Activated CD4-positive, alpha-beta T cell treated with anti-CD3 and anti-CD28 coated beads for 4 hours (primary cell): Measurements from ENCODE around the gene POU6F1.

ENCODE experiments used
- DNase-seq, 2 donors: peaks; one replicate each; pipeline ENCODE4 v3.0.0-alpha.2; 2020

The POU6F1 gene

GRCh38 chr12:51160814-51161459 lies 56.9 kb downstream of the POU6F1 start:
- DNase-seq = no peak

- DNase-seq = no peak
These were observed 61.6 kb downstream of the POU6F1 start for GRCh38 chr12:51156245-51156765.

- no peak for DNase-seq
These were observed 64.9 kb downstream of the POU6F1 start for GRCh38 chr12:51152953-51153352.

GRCh38 chr12:51150777-51151176 lies 67.1 kb downstream of the POU6F1 start:
- no peak for DNase-seq

GRCh38 chr12:51147309-51147708 lies 70.6 kb downstream of the POU6F1 start:
- DNase-seq = no peak

- DNase-seq = no peak
These were observed 78.5 kb downstream of the POU6F1 start for GRCh38 chr12:51139292-51139844.
